ENCODE results near the gene CCDC141.

GRCh38 chr2:178980815-178981214, 69.1 kb downstream of the CCDC141 start:
- TF ChIP-seq POLR2AphosphoS5 (IDR thresholded peaks at IDR 0.05; ENCODE audit: low read depth, low read length) (no peak), TAF1 (IDR thresholded peaks at IDR 0.05; ENCODE audit: borderline replicate concordance, insufficient read depth, low read length) (no peak), SIN3A (IDR thresholded peaks at IDR 0.05; ENCODE audit: borderline replicate concordance, insufficient read depth, low read length) (no peak), REST (IDR thresholded peaks at IDR 0.05; ENCODE audit: insufficient read depth in 1 of 2, low read depth in 2 of 2, low read length in 2 of 2) (no peak)
